H9 (cell line): ENCODE data around the gene PRKAG2. TPM values are rescaled to one million over a fixed set of nuclear protein-coding genes. Genes with fewer than 3 reads are reported as not detected.

ENCODE experiments used
- DNase-seq: peaks from one replicate; pipeline ENCODE4 v3.0.0-alpha.2; 2017
- H2AFZ ChIP-seq: one replicate; pipeline ENCODE4 v1.6.1; 2013; ENCODE audit warnings: mild to moderate bottlenecking, low read length, control low read depth, moderate library complexity
- H2AK5ac ChIP-seq: 2 replicates; pipeline ENCODE4 v1.6.1; 2013; ENCODE audit warnings: low read length, control low read depth, mixed read lengths; ENCODE audit not compliant: insufficient read length
- H2BK120ac ChIP-seq: one replicate; pipeline ENCODE4 v1.6.1; 2013; ENCODE audit warnings: low read depth, mild to moderate bottlenecking, low read length, control low read depth, inconsistent platforms; ENCODE audit not compliant: poor library complexity, severe bottlenecking
- H2BK12ac ChIP-seq: 2 replicates; pipeline ENCODE4 v1.6.1; 2013; ENCODE audit warnings: low read length, control low read depth, mixed read lengths, low read depth; ENCODE audit not compliant: insufficient read length
- H2BK15ac ChIP-seq: 2 replicates; pipeline ENCODE4 v1.6.1; 2013; ENCODE audit warnings: low read depth, low read length, control low read depth
- H2BK20ac ChIP-seq: one replicate; pipeline ENCODE4 v1.6.1; 2013; ENCODE audit warnings: low read depth, mild to moderate bottlenecking, low read length, control low read depth, inconsistent platforms; ENCODE audit not compliant: poor library complexity, severe bottlenecking
- H2BK5ac ChIP-seq: 2 replicates; pipeline ENCODE4 v1.6.1; 2013; ENCODE audit warnings: low read length, control low read depth, mixed read lengths; ENCODE audit not compliant: insufficient read length
- H3K14ac ChIP-seq: 2 replicates; pipeline ENCODE4 v1.6.1; 2013; ENCODE audit warnings: low read length, control low read depth; ENCODE audit not compliant: insufficient read depth
- H3K18ac ChIP-seq: 2 replicates; pipeline ENCODE4 v1.6.1; 2013; ENCODE audit warnings: low read depth, mild to moderate bottlenecking, mixed read lengths, low read length, control low read depth; ENCODE audit not compliant: insufficient read length
- H3K23ac ChIP-seq: 2 replicates; pipeline ENCODE4 v1.6.1; 2013; ENCODE audit warnings: low read length, control low read depth, mixed read lengths, low read depth; ENCODE audit not compliant: insufficient read length
- H3K23me2 ChIP-seq: 2 replicates; pipeline ENCODE4 v1.6.1; 2013; ENCODE audit warnings: low read depth, mild to moderate bottlenecking, mixed read lengths, low read length, control low read depth; ENCODE audit not compliant: insufficient read length, poor library complexity, severe bottlenecking
- H3K27ac ChIP-seq: 2 replicates; pipeline ENCODE4 v1.5.1; 2013; ENCODE audit warnings: low read length, control low read depth, mixed read lengths, low read depth; ENCODE audit not compliant: insufficient read length
- H3K27me3 ChIP-seq: 2 replicates; pipeline ENCODE4 v1.6.1; 2013; ENCODE audit warnings: low read length, control low read depth, inconsistent platforms; ENCODE audit not compliant: insufficient read depth
- H3K4ac ChIP-seq: 2 replicates; pipeline ENCODE4 v1.6.1; 2013; ENCODE audit warnings: low read depth, mild to moderate bottlenecking, control low read depth, inconsistent platforms, low read length, moderate library complexity
- H3K4me1 ChIP-seq: 2 replicates; pipeline ENCODE4 v1.6.1; 2013; ENCODE audit warnings: low read length, control low read depth, inconsistent platforms; ENCODE audit not compliant: insufficient read depth
- H3K4me2 ChIP-seq: 2 replicates; pipeline ENCODE4 v1.6.1; 2013; ENCODE audit warnings: low read length, control low read depth, mixed read lengths; ENCODE audit not compliant: insufficient read length, insufficient read depth
- H3K56ac ChIP-seq: 2 replicates; pipeline ENCODE4 v1.6.1; 2013; ENCODE audit warnings: low read depth, mild to moderate bottlenecking, mixed read lengths, low read length, control low read depth; ENCODE audit not compliant: insufficient read length
- H3K79me1 ChIP-seq: 2 replicates; pipeline ENCODE4 v1.6.1; 2013; ENCODE audit warnings: low read depth, mild to moderate bottlenecking, moderate library complexity, low read length, control low read depth, inconsistent platforms; ENCODE audit not compliant: insufficient read depth, poor library complexity, severe bottlenecking
- H3K79me2 ChIP-seq: 2 replicates; pipeline ENCODE4 v1.6.1; 2013; ENCODE audit warnings: low read length, control low read depth, inconsistent platforms; ENCODE audit not compliant: insufficient read depth
- H3K9ac ChIP-seq: 2 replicates; pipeline ENCODE4 v1.6.1; 2013; ENCODE audit warnings: low read length, control low read depth, mixed read lengths; ENCODE audit not compliant: insufficient read length; ENCODE audit errors: extremely low read depth
- H3K9me3 ChIP-seq: one replicate; pipeline ENCODE4 v1.6.1; 2013; ENCODE audit warnings: low read depth, low read length, inconsistent platforms; ENCODE audit not compliant: control insufficient read depth
- H3T11ph ChIP-seq: one replicate; pipeline ENCODE4 v1.6.1; 2013; ENCODE audit warnings: mild to moderate bottlenecking, low read length, control low read depth, inconsistent platforms
- H4K20me1 ChIP-seq: one replicate; pipeline ENCODE4 v1.6.1; 2013; ENCODE audit not compliant: control insufficient read depth, insufficient read length, insufficient read depth
- H4K5ac ChIP-seq: 2 replicates; pipeline ENCODE4 v1.6.1; 2013; ENCODE audit warnings: low read depth, mild to moderate bottlenecking, mixed read lengths, low read length, control low read depth; ENCODE audit not compliant: insufficient read length
- H4K8ac ChIP-seq: replicated peaks from 2 replicates; pipeline ENCODE4 v1.6.1; 2013; ENCODE audit warnings: low read length, control low read depth, mixed read lengths, low read depth; ENCODE audit not compliant: insufficient read length
- H4K91ac ChIP-seq: 2 replicates; pipeline ENCODE4 v1.6.1; 2013; ENCODE audit warnings: low read depth, mild to moderate bottlenecking, moderate library complexity, mixed read lengths, low read length, control low read depth; ENCODE audit not compliant: insufficient read length
- H3K27ac Mint-ChIP-seq, 3 experiments: 2 replicates in 2 of 3; 3 replicates in 1 of 3; pipeline ENCODE4 v1.8.0; 2020 to 2021; ENCODE audit warnings: mixed read lengths in 3 of 3, mild to moderate bottlenecking in 1 of 3, moderate library complexity in 1 of 3
- H3K27me3 Mint-ChIP-seq: 2 replicates; pipeline ENCODE4 v1.8.0; 2021; ENCODE audit warnings: low read depth, mild to moderate bottlenecking, moderate library complexity, mixed read lengths
- H3K36me3 Mint-ChIP-seq, 3 experiments: 2 replicates in 2 of 3; 3 replicates in 1 of 3; pipeline ENCODE4 v1.8.0; 2020 to 2021; ENCODE audit warnings: low read depth in 3 of 3, mixed read lengths in 3 of 3; ENCODE audit not compliant: insufficient read depth in 1 of 3
- H3K4me1 Mint-ChIP-seq, 2 experiments: 2 replicates each; pipeline ENCODE4 v1.8.0; 2020; ENCODE audit warnings: mixed read lengths in 2 of 2
- H3K4me3 Mint-ChIP-seq, 2 experiments: 2 replicates in 1 of 2; 3 replicates in 1 of 2; pipeline ENCODE4 v1.8.0; 2020 to 2021; ENCODE audit warnings: mild to moderate bottlenecking in 2 of 2, mixed read lengths in 2 of 2, moderate library complexity in 1 of 2
- H3K9me3 Mint-ChIP-seq, 2 experiments: 2 replicates in 1 of 2; 3 replicates in 1 of 2; pipeline ENCODE4 v1.8.0; 2020; ENCODE audit warnings: mild to moderate bottlenecking in 2 of 2, mixed read lengths in 2 of 2, moderate library complexity in 1 of 2
- CTCF ChIP-seq: fragments of 200-600 bp; sonication (generic); conservative IDR thresholded peaks from 3 replicates; pipeline ENCODE4 v1.8.0; 2021; ENCODE audit warnings: antibody characterized with exemption, mild to moderate bottlenecking
- WGBS: extraction: QIAGEN DNeasy Blood & Tissue Kit; methylation state at CpG from one replicate; pipeline ENCODE4 v1.1.7; 2013; ENCODE audit warnings: missing lambda C conversion rate, low lambda C conversion rate, mixed read lengths; ENCODE audit not compliant: insufficient read length; ENCODE audit errors: extremely low coverage; 5-methylcytosine and 5-hydroxymethylcytosine counted together
- total RNA-seq: library from RNA; stranded (reverse); gene quantifications from 2 replicates; pipeline ENCODE4 v1.2.1, GENCODE V29; 2021

The PRKAG2 gene
- total RNA-seq, 1 experiment from 2014 or later = 11.8 TPM

DNA sequence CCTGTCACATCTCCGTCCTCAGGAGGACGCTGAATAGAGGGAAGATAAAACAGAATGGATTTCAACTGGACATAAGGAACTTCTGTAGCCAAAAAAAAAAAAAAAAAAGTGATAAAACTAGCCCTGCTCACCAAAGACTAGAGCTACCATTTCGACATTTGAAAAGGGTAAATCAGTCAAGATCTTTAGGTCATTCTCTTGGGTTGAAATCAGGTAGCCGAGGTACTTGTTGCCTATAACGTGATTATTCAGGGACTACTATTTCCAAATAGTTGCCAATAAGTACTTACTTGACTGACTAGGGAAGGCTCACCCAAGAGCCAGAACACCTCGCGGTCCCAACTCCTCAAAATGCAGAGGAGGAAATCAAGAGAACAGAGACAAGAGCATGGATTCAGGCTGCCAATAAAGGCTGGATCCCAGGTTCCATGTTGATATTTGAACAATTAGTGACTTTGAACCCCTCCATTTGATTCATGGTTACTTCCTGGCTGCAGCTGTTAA lies 359.3 kb downstream of the PRKAG2 start:
- H3K9me3 ChIP-seq = no peaks in the 10 kb centered on the region
- Mint-ChIP-seq H3K4me1 (peaks cover 42 to 45% of the 10 kb centered on the region in 2 experiments), H3K36me3 (peaks cover 2 to 7% (median 4%) of the 10 kb centered on the region in 3 experiments; a peak in 3 of 7 replicates), H3K27me3 (no peaks in the 10 kb centered on the region; the same call in 1 of the 2 replicates), H3K9me3 (peaks cover 0 to 4% of the 10 kb centered on the region in 2 experiments; a peak in 3 of 5 replicates), H3K4me3 (peak overlapping the region; percentile 95 to 99), H3K27ac (peak overlapping the region in 2 of 3 experiments; percentile 90 to 96; a peak in 2 of 7 replicates)
- no peak overlapping the region for H3K56ac ChIP-seq
- no peaks in the 10 kb centered on the region for H3K27me3 ChIP-seq
- WGBS = no CpG with 5 or more reads among the region's 7 CpGs
- no peak for DNase-seq
- H4K91ac ChIP-seq = no peak overlapping the region
- no peak overlapping the region for H2AK5ac ChIP-seq
- peak overlapping the region; percentile 89 for H3K4me2 ChIP-seq
- H3K79me2 ChIP-seq = peaks cover 57% of the 10 kb centered on the region
- H2BK12ac ChIP-seq = no peak overlapping the region
- no peak overlapping the region for H2BK5ac ChIP-seq
- H4K5ac ChIP-seq = no peak overlapping the region
- H3K9ac ChIP-seq = peak overlapping the region; percentile 74
- H3T11ph ChIP-seq = no peak overlapping the region
- H3K27ac ChIP-seq = no peak overlapping the region
- H3K4ac ChIP-seq = no peak overlapping the region
- no peak overlapping the region for H2AFZ ChIP-seq
- no peak overlapping the region for H3K14ac ChIP-seq
- H3K23ac ChIP-seq = no peak overlapping the region
- no peak for TF ChIP-seq CTCF
- H2BK15ac ChIP-seq = no peak overlapping the region
- no peak overlapping the region for H4K8ac ChIP-seq
- peaks cover 2% of the 10 kb centered on the region for H3K79me1 ChIP-seq
- H3K4me1 ChIP-seq = no peaks in the 10 kb centered on the region
- no peak overlapping the region for H2BK20ac ChIP-seq
- H3K18ac ChIP-seq = no peak overlapping the region
- no peak overlapping the region for H2BK120ac ChIP-seq
- H4K20me1 ChIP-seq = peaks cover 3% of the 10 kb centered on the region
- H3K23me2 ChIP-seq = peaks cover 14% of the 10 kb centered on the region
